Esophagus muscularis mucosa (tissue), 4 donors: ENCODE measurements around the gene MAP1S. TPM values are rescaled to one million over a fixed set of nuclear protein-coding genes. Genes with fewer than 3 reads are reported as not detected.

Experiments used
- DNase-seq: peaks from one replicate; pipeline ENCODE4 v3.0.0-alpha.2; 2017; ENCODE audit errors: extremely low spot score
- H3K27ac ChIP-seq, 4 donors: fragments of 200-600 bp; sonication (generic); replicated peaks in 1 of 4; 1 replicate in 3 of 4; 2 replicates in 1 of 4; pipeline ENCODE4 v1.5.1; 2016 to 2019; ENCODE audit warnings: mild to moderate bottlenecking in 1 of 4
- H3K27me3 ChIP-seq, 4 donors: fragments of 200-600 bp; sonication (generic); one replicate each; pipeline versions ENCODE4 v1.5.1 to v1.6.0; 2016 to 2019
- H3K36me3 ChIP-seq, 4 donors: fragments of 200-600 bp; sonication (generic); one replicate each; pipeline ENCODE4 v1.5.1; 2016 to 2019
- H3K4me1 ChIP-seq, 4 donors: fragments of 200-600 bp; sonication (generic); one replicate each; pipeline ENCODE4 v1.5.1; 2016 to 2019
- H3K4me3 ChIP-seq, 4 donors: fragments of 200-600 bp; sonication (generic); 1 replicate in 2 of 4; 2 replicates in 2 of 4; pipeline ENCODE4 v1.5.1; 2016 to 2019; ENCODE audit warnings: mild to moderate bottlenecking in 4 of 4, moderate library complexity in 1 of 4
- H3K9me3 ChIP-seq, 4 donors: fragments of 200-600 bp; sonication (generic); 1 replicate in 3 of 4; 2 replicates in 1 of 4; pipeline ENCODE4 v1.5.1; 2016 to 2019
- EP300 ChIP-seq: sonication (generic); formaldehyde crosslinking; IDR thresholded peaks from one replicate; pipeline ENCODE4 v1.6.1; 2017; ENCODE audit warnings: antibody characterized with exemption
- POLR2A ChIP-seq: fragments of 450-650 bp; IDR thresholded peaks from one replicate; pipeline ENCODE4 v1.6.1; 2017; ENCODE audit warnings: antibody characterized with exemption, moderate library complexity, mild to moderate bottlenecking, low read depth
- POLR2AphosphoS5 ChIP-seq, 2 donors: sonication (generic); formaldehyde crosslinking; IDR thresholded peaks; one replicate each; pipeline ENCODE4 v1.6.1; 2017; ENCODE audit warnings: antibody characterized with exemption in 2 of 2
- WGBS: methylation state at CpG from one replicate; pipeline ENCODE4 v1.1.5; 2018; 5-methylcytosine and 5-hydroxymethylcytosine counted together
- intact Hi-C: fragments of 100-400 bp; cut with DNase I; formaldehyde crosslinking; loops from one replicate; pipeline ENCODE4 v1.15.1; 2023
- total RNA-seq, 4 donors: library from RNA; depleted of rRNA; stranded (reverse); fragments of >200 nt; gene quantifications; one replicate each; pipeline versions ENCODE4 v1.1.0 to v1.2.1, GENCODE V29; 2016
- TF ChIP-seq, protein P1 (sequence below), 3 experiments: fragments of 200-600 bp in 2 of 3; fragments of 450-650 bp in 1 of 3; sonication (generic) in 2 of 3; IDR thresholded peaks; one replicate each; pipeline ENCODE4 v1.5.1; 2017 to 2019; ENCODE audit warnings: antibody characterized with exemption in 3 of 3, mild to moderate bottlenecking in 2 of 3, moderate library complexity in 1 of 3

Gene MAP1S
- total RNA-seq, 4 donors from 2014 or later = 24.1 to 50.9 (median 35.9) TPM

DNA sequence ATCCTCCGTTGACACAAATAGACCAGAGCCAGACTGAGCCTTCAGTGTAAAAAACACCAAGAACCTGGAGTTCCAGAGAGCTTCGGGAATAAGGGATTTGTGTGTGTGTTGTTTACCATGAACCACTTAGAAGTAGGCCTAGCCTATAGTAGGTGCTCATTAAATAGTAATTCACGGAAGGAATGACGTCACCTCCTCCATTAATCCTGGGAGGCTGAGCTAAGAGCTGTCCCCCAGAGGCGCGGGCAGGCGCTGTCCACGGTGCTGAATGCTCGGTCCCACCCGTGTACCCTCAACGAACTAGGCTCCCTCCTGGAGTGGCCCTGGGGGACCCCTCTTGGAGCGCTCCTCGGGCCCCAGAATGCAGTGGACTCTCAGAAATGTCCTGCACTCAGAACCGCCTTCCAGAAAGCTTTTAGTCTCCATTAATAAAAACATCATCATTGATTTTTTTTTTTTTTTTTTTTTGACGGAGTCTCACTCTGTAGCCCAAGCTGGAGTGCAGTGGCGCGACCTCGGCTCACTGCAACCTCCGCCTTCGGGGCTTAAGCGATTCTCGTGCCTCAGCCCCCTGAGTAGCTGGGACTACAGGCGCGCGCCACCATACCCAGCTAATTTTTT, 37.7 kb upstream of the MAP1S start:
- WGBS = 55% methylated on average over 25 of the region's 25 CpGs
- Histone ChIP-seq H3K27ac (no peak overlapping the region), H3K36me3 (no peaks in the 10 kb centered on the region), H3K4me3 (no peak overlapping the region), H3K27me3 (peaks cover 0 to 97% (median 28%) of the 10 kb centered on the region in 4 donors), H3K9me3 (no peaks in the 10 kb centered on the region), H3K4me1 (peaks cover 21 to 24% (median 22%) of the 10 kb centered on the region in 4 donors)
- intact Hi-C loops = no loop called here
- no peak for TF ChIP-seq EP300
- TF ChIP-seq, protein P1, sequence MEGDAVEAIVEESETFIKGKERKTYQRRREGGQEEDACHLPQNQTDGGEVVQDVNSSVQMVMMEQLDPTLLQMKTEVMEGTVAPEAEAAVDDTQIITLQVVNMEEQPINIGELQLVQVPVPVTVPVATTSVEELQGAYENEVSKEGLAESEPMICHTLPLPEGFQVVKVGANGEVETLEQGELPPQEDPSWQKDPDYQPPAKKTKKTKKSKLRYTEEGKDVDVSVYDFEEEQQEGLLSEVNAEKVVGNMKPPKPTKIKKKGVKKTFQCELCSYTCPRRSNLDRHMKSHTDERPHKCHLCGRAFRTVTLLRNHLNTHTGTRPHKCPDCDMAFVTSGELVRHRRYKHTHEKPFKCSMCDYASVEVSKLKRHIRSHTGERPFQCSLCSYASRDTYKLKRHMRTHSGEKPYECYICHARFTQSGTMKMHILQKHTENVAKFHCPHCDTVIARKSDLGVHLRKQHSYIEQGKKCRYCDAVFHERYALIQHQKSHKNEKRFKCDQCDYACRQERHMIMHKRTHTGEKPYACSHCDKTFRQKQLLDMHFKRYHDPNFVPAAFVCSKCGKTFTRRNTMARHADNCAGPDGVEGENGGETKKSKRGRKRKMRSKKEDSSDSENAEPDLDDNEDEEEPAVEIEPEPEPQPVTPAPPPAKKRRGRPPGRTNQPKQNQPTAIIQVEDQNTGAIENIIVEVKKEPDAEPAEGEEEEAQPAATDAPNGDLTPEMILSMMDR (IDR thresholded peaks at IDR 0.05) = no peak
- TF ChIP-seq POLR2A = no peak
- TF ChIP-seq POLR2AphosphoS5 (IDR thresholded peaks at IDR 0.05) = no peak
- DNase-seq = no peak

GRCh38 chr19:17682273-17682672, 37.0 kb upstream of the MAP1S start:
- H3K9me3 ChIP-seq = no peaks in the 10 kb centered on the region
- 62% methylated on average over 5 of the region's 5 CpGs for WGBS
- no peak overlapping the region for H3K4me3 ChIP-seq
- DNase-seq = no peak
- peaks cover 27 to 30% (median 29%) of the 10 kb centered on the region in 4 donors for H3K4me1 ChIP-seq
- intact Hi-C loops = no loop called here
- H3K27ac ChIP-seq = no peak overlapping the region
- peaks cover 0 to 97% (median 32%) of the 10 kb centered on the region in 4 donors for H3K27me3 ChIP-seq
- TF ChIP-seq, protein P1 (IDR thresholded peaks at IDR 0.05) = no peak
- TF ChIP-seq EP300 = no peak
- TF ChIP-seq POLR2A = no peak
- TF ChIP-seq POLR2AphosphoS5 (IDR thresholded peaks at IDR 0.05) = no peak
- H3K36me3 ChIP-seq = no peaks in the 10 kb centered on the region

DNA sequence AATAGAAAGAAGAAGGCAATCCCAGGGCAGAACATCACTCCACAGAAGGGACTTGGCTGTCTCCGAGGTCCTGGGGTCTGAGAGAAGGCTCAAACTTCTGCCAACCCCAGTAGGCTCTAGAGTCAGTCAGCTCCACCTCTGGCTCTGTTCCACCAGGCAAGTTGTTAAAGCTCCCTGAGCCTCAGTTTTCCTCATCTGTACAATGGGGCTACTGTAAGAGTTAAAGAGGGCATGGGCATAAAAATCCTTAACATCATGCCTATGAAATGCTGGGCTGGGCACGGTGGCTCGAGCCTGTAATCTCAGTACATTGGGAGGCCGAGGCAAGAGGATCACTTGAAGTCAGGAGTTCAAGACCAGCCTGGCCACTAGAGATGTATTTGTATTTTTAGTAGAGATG, 36.2 kb upstream of the MAP1S start:
- H3K9me3 ChIP-seq = no peaks in the 10 kb centered on the region
- H3K27me3 ChIP-seq = peaks cover 0 to 97% (median 39%) of the 10 kb centered on the region in 4 donors
- H3K36me3 ChIP-seq = no peaks in the 10 kb centered on the region
- DNase-seq = no peak
- 84% methylated on average over 4 of the region's 4 CpGs for WGBS
- H3K27ac ChIP-seq = no peak overlapping the region
- TF ChIP-seq EP300 (no peak), POLR2AphosphoS5 (IDR thresholded peaks at IDR 0.05) (no peak), POLR2A (no peak)
- TF ChIP-seq, protein P1 (IDR thresholded peaks at IDR 0.05) = no peak
- intact Hi-C loops = no loop called here
- peaks cover 32 to 37% (median 37%) of the 10 kb centered on the region in 4 donors for H3K4me1 ChIP-seq
- H3K4me3 ChIP-seq = no peak overlapping the region

DNA sequence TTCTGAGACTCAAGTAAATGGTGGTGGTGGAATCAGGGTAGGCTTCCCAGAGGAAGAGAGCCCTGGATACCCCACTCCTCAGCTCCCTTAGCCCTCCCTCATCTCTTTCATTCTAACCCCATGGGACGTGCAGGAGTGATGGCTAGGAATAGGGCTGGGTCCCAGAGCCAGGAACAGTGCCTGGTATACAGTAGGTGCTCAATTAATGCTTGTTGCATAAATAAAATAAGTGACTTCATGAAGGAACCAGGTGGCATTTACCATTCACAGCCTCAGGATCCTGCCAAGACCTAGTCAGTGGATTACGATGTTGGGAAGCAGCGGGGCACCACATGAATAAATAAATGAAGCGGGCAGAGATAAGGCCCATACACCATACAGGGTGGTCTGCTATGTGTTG, 35.0 kb upstream of the MAP1S start:
- peaks cover 32 to 43% (median 42%) of the 10 kb centered on the region in 4 donors for H3K4me1 ChIP-seq
- intact Hi-C loops = no loop called here
- no peaks in the 10 kb centered on the region for H3K9me3 ChIP-seq
- WGBS = 79% methylated on average over 4 of the region's 4 CpGs
- H3K36me3 ChIP-seq = no peaks in the 10 kb centered on the region
- TF ChIP-seq POLR2A (no peak), EP300 (no peak), POLR2AphosphoS5 (IDR thresholded peaks at IDR 0.05) (no peak)
- TF ChIP-seq, protein P1 (IDR thresholded peaks at IDR 0.05) = no peak
- peaks cover 0 to 97% (median 49%) of the 10 kb centered on the region in 4 donors for H3K27me3 ChIP-seq
- H3K27ac ChIP-seq = no peak overlapping the region
- no peak for DNase-seq
- H3K4me3 ChIP-seq = no peak overlapping the region
